GM06990 (cell line): Measurements from ENCODE around the gene KISS1.

Experiments
- DNase-seq: peaks from one replicate; pipeline ENCODE4 v3.0.0-alpha.2; 2011; ENCODE audit not compliant: insufficient read length; ENCODE audit errors: extremely low read depth
- H3K27me3 ChIP-seq: replicated peaks from 2 replicates; pipeline ENCODE4 v1.6.0; 2011; ENCODE audit warnings: low read length; ENCODE audit not compliant: control insufficient read depth, insufficient read depth
- H3K36me3 ChIP-seq: 2 replicates; pipeline ENCODE4 v1.5.1; 2011; ENCODE audit warnings: low read length; ENCODE audit not compliant: control insufficient read depth, insufficient read depth
- H3K4me3 ChIP-seq: replicated peaks from 2 replicates; pipeline ENCODE4 v1.5.1; 2011; ENCODE audit warnings: low read depth, mild to moderate bottlenecking, control low read depth, low read length
- TF ChIP-seq, protein P1 (sequence below): IDR thresholded peaks from 2 replicates; pipeline ENCODE4 v1.5.1; 2011; ENCODE audit warnings: low read length, control low read depth, mild to moderate bottlenecking, inconsistent platforms; ENCODE audit not compliant: insufficient read depth, poor library complexity, severe bottlenecking

The KISS1 gene

DNA sequence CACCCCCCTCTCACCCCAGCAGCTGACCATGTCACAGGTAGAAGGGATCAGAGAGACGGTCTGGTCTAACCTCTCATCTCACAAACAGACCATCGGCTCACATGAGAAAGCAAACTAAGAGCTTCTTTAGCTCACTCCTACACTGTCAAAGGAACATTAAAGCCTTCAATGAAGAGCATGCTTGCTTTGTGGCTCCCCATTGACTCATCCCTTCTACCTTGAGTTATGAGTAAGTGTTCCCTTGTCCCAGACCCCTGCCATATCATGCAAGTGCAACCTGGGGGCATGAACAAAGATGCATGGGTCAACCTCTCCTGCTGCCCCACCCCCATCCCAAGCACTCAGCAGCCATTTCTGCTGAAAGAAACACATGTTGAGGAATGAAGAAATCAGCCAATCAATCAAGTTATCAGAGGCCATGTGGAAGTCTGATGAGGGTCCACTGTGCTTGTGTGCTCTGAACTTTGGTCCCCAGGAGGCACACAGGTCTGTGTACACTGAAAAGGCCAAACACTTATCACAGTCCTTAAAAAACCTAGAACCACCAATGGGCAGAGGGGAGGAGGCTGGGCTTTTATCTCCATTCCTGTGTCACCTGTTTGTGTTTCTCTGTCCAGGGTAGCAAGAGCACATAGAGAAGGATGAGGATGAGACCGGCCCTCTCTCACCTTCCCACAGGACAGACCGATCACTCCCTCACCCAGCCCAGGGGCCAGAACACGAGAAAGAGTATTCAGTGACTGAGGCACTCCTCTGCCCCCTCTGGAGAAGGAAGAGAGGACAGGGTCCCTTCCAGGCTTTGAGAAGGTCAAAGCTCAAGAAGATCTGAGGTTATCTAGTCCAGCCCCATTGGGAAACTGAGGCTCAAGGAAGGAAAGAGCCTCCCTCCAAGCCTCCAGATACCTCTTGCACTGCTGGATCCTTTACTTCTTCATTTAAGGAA, 54.0 kb downstream of the KISS1 start:
- H3K27me3 ChIP-seq = peaks cover 2% of the 10 kb centered on the region
- no peaks in the 10 kb centered on the region for H3K36me3 ChIP-seq
- no peak for DNase-seq
- TF ChIP-seq, protein P1, sequence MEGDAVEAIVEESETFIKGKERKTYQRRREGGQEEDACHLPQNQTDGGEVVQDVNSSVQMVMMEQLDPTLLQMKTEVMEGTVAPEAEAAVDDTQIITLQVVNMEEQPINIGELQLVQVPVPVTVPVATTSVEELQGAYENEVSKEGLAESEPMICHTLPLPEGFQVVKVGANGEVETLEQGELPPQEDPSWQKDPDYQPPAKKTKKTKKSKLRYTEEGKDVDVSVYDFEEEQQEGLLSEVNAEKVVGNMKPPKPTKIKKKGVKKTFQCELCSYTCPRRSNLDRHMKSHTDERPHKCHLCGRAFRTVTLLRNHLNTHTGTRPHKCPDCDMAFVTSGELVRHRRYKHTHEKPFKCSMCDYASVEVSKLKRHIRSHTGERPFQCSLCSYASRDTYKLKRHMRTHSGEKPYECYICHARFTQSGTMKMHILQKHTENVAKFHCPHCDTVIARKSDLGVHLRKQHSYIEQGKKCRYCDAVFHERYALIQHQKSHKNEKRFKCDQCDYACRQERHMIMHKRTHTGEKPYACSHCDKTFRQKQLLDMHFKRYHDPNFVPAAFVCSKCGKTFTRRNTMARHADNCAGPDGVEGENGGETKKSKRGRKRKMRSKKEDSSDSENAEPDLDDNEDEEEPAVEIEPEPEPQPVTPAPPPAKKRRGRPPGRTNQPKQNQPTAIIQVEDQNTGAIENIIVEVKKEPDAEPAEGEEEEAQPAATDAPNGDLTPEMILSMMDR = no peak
- no peak overlapping the region for H3K4me3 ChIP-seq

DNA sequence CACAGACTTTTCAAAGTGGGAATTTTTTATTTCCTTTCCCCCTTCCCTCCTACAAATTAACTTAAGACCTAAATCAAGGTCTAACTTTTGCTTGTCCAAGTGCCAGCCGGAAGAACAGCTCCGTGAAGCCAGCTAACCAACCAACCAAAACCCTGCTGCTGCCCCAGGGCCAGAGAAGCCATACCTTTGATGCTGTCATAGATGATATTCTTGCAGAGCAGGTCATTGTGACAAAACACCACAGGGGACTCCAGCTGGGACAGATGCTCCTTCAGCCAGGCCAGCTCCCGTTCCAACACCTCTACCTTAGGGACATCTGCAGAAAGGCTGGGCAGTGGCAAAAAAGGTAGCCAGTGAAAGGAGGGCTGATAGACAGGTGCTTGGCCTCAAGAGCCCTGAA, 55.2 kb downstream of the KISS1 start:
- no peaks in the 10 kb centered on the region for H3K36me3 ChIP-seq
- DNase-seq = no peak
- no peak overlapping the region for H3K4me3 ChIP-seq
- H3K27me3 ChIP-seq = peaks cover 2% of the 10 kb centered on the region
- TF ChIP-seq, protein P1 = no peak
